OCI-LY1 (cell line): ENCODE data around the gene RALBP1.

Source experiments
- H2AFZ ChIP-seq: fragments of 200-600 bp; sonication (generic), shearing (Covaris generic); 2 replicates; pipeline ENCODE4 v1.6.0; 2014; ENCODE audit warnings: antibody characterized with exemption, mild to moderate bottlenecking, low read length
- H3F3A ChIP-seq: fragments of 200-600 bp; sonication (generic), shearing (Covaris generic); 2 replicates; pipeline ENCODE4 v1.6.0; 2014; ENCODE audit warnings: mild to moderate bottlenecking, antibody characterized with exemption, low read length, moderate library complexity; ENCODE audit not compliant: insufficient read depth
- H3K27ac ChIP-seq: fragments of 200-600 bp; sonication (generic); 2 replicates; pipeline ENCODE4 v1.5.1; 2014; ENCODE audit warnings: low read length, mixed run types, mild to moderate bottlenecking, low read depth; ENCODE audit not compliant: poor library complexity, severe bottlenecking
- H3K27me3 ChIP-seq: fragments of 200-600 bp; sonication (generic); 2 replicates; pipeline ENCODE4 v1.6.0; 2014; ENCODE audit warnings: antibody characterized with exemption, mild to moderate bottlenecking, low read length, moderate library complexity; ENCODE audit not compliant: insufficient read depth
- H3K36me3 ChIP-seq: fragments of 200-600 bp; sonication (generic); 2 replicates; pipeline ENCODE4 v1.6.1; 2014; ENCODE audit warnings: mild to moderate bottlenecking, antibody characterized with exemption, low read length, moderate library complexity, mixed read lengths; ENCODE audit not compliant: insufficient read depth
- H3K4me1 ChIP-seq: fragments of 200-600 bp; sonication (generic); 2 replicates; pipeline ENCODE4 v1.5.1; 2014; ENCODE audit warnings: mild to moderate bottlenecking, low read length, moderate library complexity; ENCODE audit not compliant: insufficient read depth, severe bottlenecking
- H3K4me2 ChIP-seq: fragments of 200-600 bp; sonication (generic), shearing (Covaris generic); 2 replicates; pipeline ENCODE4 v1.6.1; 2014; ENCODE audit warnings: low read length
- H3K4me3 ChIP-seq: fragments of 200-600 bp; sonication (generic); 2 replicates; pipeline ENCODE4 v1.5.1; 2014; ENCODE audit warnings: low read length, low read depth, mild to moderate bottlenecking, mixed read lengths; ENCODE audit not compliant: poor library complexity, severe bottlenecking
- H3K79me2 ChIP-seq: fragments of 200-600 bp; shearing (Covaris generic); 2 replicates; pipeline ENCODE4 v1.6.1; 2016; ENCODE audit warnings: mixed run types, low read length, mixed read lengths; ENCODE audit not compliant: insufficient read depth
- H3K9ac ChIP-seq: fragments of 200-600 bp; sonication (generic), shearing (Covaris generic); 2 replicates; pipeline ENCODE4 v1.6.1; 2014; ENCODE audit warnings: mild to moderate bottlenecking, low read length, mixed read lengths
- H3K9me2 ChIP-seq: fragments of 200-600 bp; sonication (generic), shearing (Covaris generic); 2 replicates; pipeline ENCODE4 v1.6.1; 2014; ENCODE audit warnings: low read depth, mild to moderate bottlenecking, low read length, mixed read lengths
- H3K9me3 ChIP-seq: fragments of 200-600 bp; shearing (Covaris generic); 2 replicates; pipeline ENCODE4 v1.6.1; 2014; ENCODE audit warnings: low read length, mixed read lengths
- H4K20me1 ChIP-seq: fragments of 200-600 bp; sonication (generic), shearing (Covaris generic); 2 replicates; pipeline ENCODE4 v1.6.0; 2016; ENCODE audit warnings: mild to moderate bottlenecking, low read length; ENCODE audit not compliant: insufficient read depth
- CTCF ChIP-seq: fragments of 200-600 bp; sonication (generic), shearing (Covaris generic); IDR thresholded peaks from 2 replicates; pipeline ENCODE4 v1.5.1; 2017; ENCODE audit warnings: mild to moderate bottlenecking, antibody characterized with exemption, low read length, moderate library complexity, mixed read lengths
- EZH2 ChIP-seq: fragments of 200-600 bp; sonication (generic), shearing (Covaris generic); IDR thresholded peaks from 2 replicates; pipeline ENCODE4 v1.8.0; 2017; ENCODE audit warnings: borderline replicate concordance, mixed run types, mild to moderate bottlenecking, antibody characterized with exemption, low read length, moderate library complexity, mixed read lengths

The RALBP1 gene

GRCh38 chr18:9565407-9565806 lies 90.1 kb downstream of the RALBP1 start:
- no peaks in the 10 kb centered on the region for H4K20me1 ChIP-seq
- no peaks in the 10 kb centered on the region for H3K27me3 ChIP-seq
- no peaks in the 10 kb centered on the region for H3K9me3 ChIP-seq
- H2AFZ ChIP-seq, result no peak overlapping the region
- no peaks in the 10 kb centered on the region for H3K9me2 ChIP-seq
- no peak overlapping the region for H3K27ac ChIP-seq
- no peaks in the 10 kb centered on the region for H3K4me1 ChIP-seq
- H3F3A ChIP-seq, result no peaks in the 10 kb centered on the region
- no peak overlapping the region for H3K4me3 ChIP-seq
- peaks cover 32% of the 10 kb centered on the region for H3K36me3 ChIP-seq
- no peak overlapping the region for H3K4me2 ChIP-seq
- TF ChIP-seq CTCF, result no peak
- no peak overlapping the region for H3K9ac ChIP-seq
- H3K79me2 ChIP-seq, result no peaks in the 10 kb centered on the region

DNA sequence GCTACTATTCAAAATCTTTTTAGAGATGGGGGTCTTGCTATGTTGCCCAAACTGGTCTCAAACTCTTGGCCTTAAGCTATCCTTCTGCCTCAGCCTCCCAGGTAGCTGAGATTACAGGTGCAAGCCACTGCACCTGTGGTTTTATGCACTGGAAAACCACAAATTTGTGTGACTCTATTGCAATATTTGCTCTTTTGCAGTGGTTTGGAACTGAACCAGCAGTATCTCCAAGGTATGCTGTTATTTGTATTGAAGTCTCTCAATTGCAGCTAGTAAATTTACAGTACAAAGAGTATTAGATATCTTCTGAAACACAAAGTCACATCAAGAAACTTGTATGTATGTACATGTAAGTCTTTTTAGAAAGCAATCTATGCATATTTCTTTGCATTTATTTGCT lies 92.9 kb downstream of the RALBP1 start:
- Histone ChIP-seq H3K9me3 (no peaks in the 10 kb centered on the region), H3K36me3 (peaks cover 21% of the 10 kb centered on the region; the same call in 1 of the 2 replicates), H2AFZ (no peak overlapping the region), H3K79me2 (no peaks in the 10 kb centered on the region), H3K4me2 (no peak overlapping the region), H3K9me2 (no peaks in the 10 kb centered on the region), H4K20me1 (no peaks in the 10 kb centered on the region), H3K27me3 (no peaks in the 10 kb centered on the region), H3K9ac (no peak overlapping the region), H3K4me1 (no peaks in the 10 kb centered on the region), H3K27ac (no peak overlapping the region), H3K4me3 (no peak overlapping the region), H3F3A (no peaks in the 10 kb centered on the region)
- no peak for TF ChIP-seq CTCF
- TF ChIP-seq EZH2, result no peak

GRCh38 chr18:9569178-9569577 lies 93.9 kb downstream of the RALBP1 start:
- Histone ChIP-seq H3K9me3 (no peaks in the 10 kb centered on the region), H3K79me2 (no peaks in the 10 kb centered on the region), H3K9ac (no peak overlapping the region), H4K20me1 (no peaks in the 10 kb centered on the region), H3K27ac (no peak overlapping the region), H3K4me2 (no peak overlapping the region), H3F3A (no peaks in the 10 kb centered on the region), H2AFZ (no peak overlapping the region), H3K27me3 (no peaks in the 10 kb centered on the region), H3K36me3 (peaks cover 18% of the 10 kb centered on the region; the same call in 1 of the 2 replicates), H3K4me3 (no peak overlapping the region), H3K9me2 (no peaks in the 10 kb centered on the region), H3K4me1 (no peaks in the 10 kb centered on the region)
- TF ChIP-seq EZH2 (no peak), CTCF (no peak)
